ENCODE results near the gene ANKRD45. TPM values are rescaled to one million over a fixed set of nuclear protein-coding genes. Genes with fewer than 3 reads are reported as not detected.

ANKRD45 gene
- total RNA-seq, 1 experiment from 2014 or later: not detected

DNA sequence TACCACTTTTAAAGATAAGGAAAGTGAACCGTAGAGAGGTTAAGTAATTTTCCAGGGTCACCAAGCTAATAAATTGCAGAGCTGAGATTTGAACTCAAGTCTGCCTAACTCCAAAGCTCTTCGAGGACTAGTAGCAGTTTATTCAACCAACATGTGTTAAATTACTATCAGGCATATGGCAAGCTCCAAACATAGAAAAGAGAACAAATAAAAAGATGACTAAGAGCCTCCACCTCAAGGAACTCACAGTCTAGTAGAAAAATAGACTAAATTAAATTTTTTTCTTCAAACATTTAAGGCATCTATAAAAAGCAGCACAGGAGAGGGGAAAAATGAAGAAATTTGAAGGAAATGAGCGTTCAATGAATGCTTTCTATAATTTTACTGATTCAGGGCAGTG lies 89.0 kb downstream of the ANKRD45 start:
- Histone ChIP-seq H3K27ac (ENCODE audit: low read length) (no peak overlapping the region), H3K4me1 (ENCODE audit: control insufficient read depth, insufficient read depth, low read length) (no peaks in the 10 kb centered on the region), H3K36me3 (ENCODE audit: control insufficient read depth, insufficient read depth, low read length) (no peaks in the 10 kb centered on the region), H3K9me3 (ENCODE audit: control insufficient read depth, insufficient read depth, low read depth, low read length) (no peaks in the 10 kb centered on the region), H3K4me3 (ENCODE audit: low read depth in 2 of 2, low read length in 2 of 2) (no peak overlapping the region), H3K27me3 (ENCODE audit: control insufficient read depth, insufficient read depth, low read length) (peaks cover 2% of the 10 kb centered on the region)
- CTCF ChIA-PET: no interaction called here
- DNase-seq (ENCODE audit: low read depth, low spot score) (no peak), ATAC-seq (no peak)
- intact Hi-C loops (cut with micrococcal nuclease; ENCODE audit: unreplicated experiment): no loop called here
- POLR2A ChIA-PET: no interaction called here
- in situ Hi-C loops (cut with HindIII; ENCODE audit: low pct_unique_long_range_greater_than_20kb, low sequenced_read_pairs): no loop called here
- BruUV-seq (replicated peaks): no TSS peak
- no peak for TF ChIP-seq TCF7L2 (IDR thresholded peaks at IDR 0.05; ENCODE audit: low read depth, low read length)
- TF ChIP-seq SIN3A (IDR thresholded peaks at IDR 0.05; ENCODE audit: borderline replicate concordance, insufficient read depth, low read depth, low read length): no peak
- TF ChIP-seq, protein P1, sequence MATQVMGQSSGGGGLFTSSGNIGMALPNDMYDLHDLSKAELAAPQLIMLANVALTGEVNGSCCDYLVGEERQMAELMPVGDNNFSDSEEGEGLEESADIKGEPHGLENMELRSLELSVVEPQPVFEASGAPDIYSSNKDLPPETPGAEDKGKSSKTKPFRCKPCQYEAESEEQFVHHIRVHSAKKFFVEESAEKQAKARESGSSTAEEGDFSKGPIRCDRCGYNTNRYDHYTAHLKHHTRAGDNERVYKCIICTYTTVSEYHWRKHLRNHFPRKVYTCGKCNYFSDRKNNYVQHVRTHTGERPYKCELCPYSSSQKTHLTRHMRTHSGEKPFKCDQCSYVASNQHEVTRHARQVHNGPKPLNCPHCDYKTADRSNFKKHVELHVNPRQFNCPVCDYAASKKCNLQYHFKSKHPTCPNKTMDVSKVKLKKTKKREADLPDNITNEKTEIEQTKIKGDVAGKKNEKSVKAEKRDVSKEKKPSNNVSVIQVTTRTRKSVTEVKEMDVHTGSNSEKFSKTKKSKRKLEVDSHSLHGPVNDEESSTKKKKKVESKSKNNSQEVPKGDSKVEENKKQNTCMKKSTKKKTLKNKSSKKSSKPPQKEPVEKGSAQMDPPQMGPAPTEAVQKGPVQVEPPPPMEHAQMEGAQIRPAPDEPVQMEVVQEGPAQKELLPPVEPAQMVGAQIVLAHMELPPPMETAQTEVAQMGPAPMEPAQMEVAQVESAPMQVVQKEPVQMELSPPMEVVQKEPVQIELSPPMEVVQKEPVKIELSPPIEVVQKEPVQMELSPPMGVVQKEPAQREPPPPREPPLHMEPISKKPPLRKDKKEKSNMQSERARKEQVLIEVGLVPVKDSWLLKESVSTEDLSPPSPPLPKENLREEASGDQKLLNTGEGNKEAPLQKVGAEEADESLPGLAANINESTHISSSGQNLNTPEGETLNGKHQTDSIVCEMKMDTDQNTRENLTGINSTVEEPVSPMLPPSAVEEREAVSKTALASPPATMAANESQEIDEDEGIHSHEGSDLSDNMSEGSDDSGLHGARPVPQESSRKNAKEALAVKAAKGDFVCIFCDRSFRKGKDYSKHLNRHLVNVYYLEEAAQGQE (IDR thresholded peaks at IDR 0.05; ENCODE audit: insufficient read depth in 1 of 2, low read depth in 2 of 2, low read length in 1 of 2): no peak

DNA sequence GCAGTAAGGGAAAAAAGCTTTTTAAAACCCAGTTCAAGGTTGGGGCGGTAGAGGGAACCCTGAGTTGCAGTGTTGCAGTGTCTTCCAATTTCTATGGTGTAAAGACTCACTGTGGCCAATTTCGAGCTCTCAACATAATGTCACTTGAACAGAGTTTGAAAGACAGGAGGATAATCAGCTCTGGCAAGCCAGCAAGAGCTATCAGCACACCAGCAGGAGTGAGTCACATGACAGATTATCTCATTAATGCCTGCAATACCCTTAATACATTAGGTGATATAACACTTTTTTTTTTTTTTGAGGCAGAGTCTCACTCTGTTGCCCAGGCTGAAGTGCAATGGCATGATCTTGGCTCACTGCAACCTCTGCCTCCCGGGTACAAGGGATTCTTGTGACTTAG lies 89.6 kb downstream of the ANKRD45 start:
- intact Hi-C loops (cut with micrococcal nuclease; ENCODE audit: unreplicated experiment) (no loop called here), in situ Hi-C loops (cut with HindIII; ENCODE audit: low pct_unique_long_range_greater_than_20kb, low sequenced_read_pairs) (no loop called here)
- no TSS peak for BruUV-seq (replicated peaks)
- H3K27ac ChIP-seq (ENCODE audit: low read length): no peak overlapping the region
- no peaks in the 10 kb centered on the region for H3K36me3 ChIP-seq (ENCODE audit: control insufficient read depth, insufficient read depth, low read length)
- H3K27me3 ChIP-seq (ENCODE audit: control insufficient read depth, insufficient read depth, low read length): peaks cover 2% of the 10 kb centered on the region
- ATAC-seq (no peak), DNase-seq (ENCODE audit: low read depth, low spot score) (no peak)
- CTCF ChIA-PET: no interaction called here
- TF ChIP-seq TCF7L2 (IDR thresholded peaks at IDR 0.05; ENCODE audit: low read depth, low read length): no peak
- TF ChIP-seq SIN3A (IDR thresholded peaks at IDR 0.05; ENCODE audit: borderline replicate concordance, insufficient read depth, low read depth, low read length): no peak
- TF ChIP-seq POLR2AphosphoS5 (IDR thresholded peaks at IDR 0.05; ENCODE audit: low read depth, low read length): no peak
- TF ChIP-seq, protein P2, sequence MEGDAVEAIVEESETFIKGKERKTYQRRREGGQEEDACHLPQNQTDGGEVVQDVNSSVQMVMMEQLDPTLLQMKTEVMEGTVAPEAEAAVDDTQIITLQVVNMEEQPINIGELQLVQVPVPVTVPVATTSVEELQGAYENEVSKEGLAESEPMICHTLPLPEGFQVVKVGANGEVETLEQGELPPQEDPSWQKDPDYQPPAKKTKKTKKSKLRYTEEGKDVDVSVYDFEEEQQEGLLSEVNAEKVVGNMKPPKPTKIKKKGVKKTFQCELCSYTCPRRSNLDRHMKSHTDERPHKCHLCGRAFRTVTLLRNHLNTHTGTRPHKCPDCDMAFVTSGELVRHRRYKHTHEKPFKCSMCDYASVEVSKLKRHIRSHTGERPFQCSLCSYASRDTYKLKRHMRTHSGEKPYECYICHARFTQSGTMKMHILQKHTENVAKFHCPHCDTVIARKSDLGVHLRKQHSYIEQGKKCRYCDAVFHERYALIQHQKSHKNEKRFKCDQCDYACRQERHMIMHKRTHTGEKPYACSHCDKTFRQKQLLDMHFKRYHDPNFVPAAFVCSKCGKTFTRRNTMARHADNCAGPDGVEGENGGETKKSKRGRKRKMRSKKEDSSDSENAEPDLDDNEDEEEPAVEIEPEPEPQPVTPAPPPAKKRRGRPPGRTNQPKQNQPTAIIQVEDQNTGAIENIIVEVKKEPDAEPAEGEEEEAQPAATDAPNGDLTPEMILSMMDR (IDR thresholded peaks at IDR 0.05): no peak
- TF ChIP-seq, protein P1 (IDR thresholded peaks at IDR 0.05; ENCODE audit: insufficient read depth in 1 of 2, low read depth in 2 of 2, low read length in 1 of 2): no peak
- no peaks in the 10 kb centered on the region for H3K9me3 ChIP-seq (ENCODE audit: control insufficient read depth, insufficient read depth, low read depth, low read length)
- POLR2A ChIA-PET: no interaction called here
- H3K4me1 ChIP-seq (ENCODE audit: control insufficient read depth, insufficient read depth, low read length): no peaks in the 10 kb centered on the region
- no peak overlapping the region for H3K4me3 ChIP-seq (ENCODE audit: low read depth in 2 of 2, low read length in 2 of 2)
